ENCODE measurements around the gene CCR3.

CCR3 gene

DNA sequence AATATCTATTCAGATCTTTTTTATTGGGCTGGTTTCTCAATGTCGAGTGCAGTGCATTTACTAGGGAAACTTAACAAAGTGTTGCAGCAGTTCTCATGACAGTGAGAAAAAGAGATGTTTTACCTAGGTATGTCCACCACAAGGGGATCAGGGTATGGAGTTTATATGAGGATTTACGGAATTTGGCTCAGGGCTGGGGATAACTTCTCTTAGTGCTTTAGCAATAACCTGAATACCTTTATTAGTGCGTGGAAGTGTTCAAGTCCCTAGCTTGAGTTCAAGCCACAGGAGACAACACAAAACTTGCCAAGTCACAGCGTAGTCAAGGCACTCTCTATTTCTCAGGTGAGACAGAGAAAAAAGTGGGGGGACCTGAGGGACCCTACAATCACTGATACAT, 3.9 kb upstream of the CCR3 start:
- H3K27ac ChIP-seq (ENCODE audit: low read depth, low read length) = no peak overlapping the region
- H3K9me3 ChIP-seq (ENCODE audit: control insufficient read depth in 1 of 2, low read length in 2 of 2) = no peaks in the 10 kb centered on the region
- H3K36me3 ChIP-seq (ENCODE audit: control insufficient read depth in 1 of 2, insufficient read depth in 2 of 2, low read length in 2 of 2) = no peaks in the 10 kb centered on the region
- H3K4me3 ChIP-seq (ENCODE audit: low read depth in 1 of 2, low read length in 2 of 2) = no peak overlapping the region
- no peak overlapping the region for H3K9ac ChIP-seq (ENCODE audit: low read depth in 1 of 2, low read length in 2 of 2)
- no peaks in the 10 kb centered on the region for H3K27me3 ChIP-seq (ENCODE audit: control insufficient read depth in 1 of 2, insufficient read depth in 2 of 2, low read length in 2 of 2)
- H3K4me1 ChIP-seq (ENCODE audit: control insufficient read depth in 1 of 2, insufficient read depth in 2 of 2, low read length in 2 of 2) = peaks cover 0 to 4% of the 10 kb centered on the region in 2 donors

GRCh38 chr3:46239301-46239938, 2.8 kb upstream of the CCR3 start:
- Histone ChIP-seq H3K36me3 (ENCODE audit: control insufficient read depth in 1 of 2, insufficient read depth in 2 of 2, low read length in 2 of 2) (no peaks in the 10 kb centered on the region), H3K4me3 (ENCODE audit: low read depth in 1 of 2, low read length in 2 of 2) (no peak overlapping the region), H3K9ac (ENCODE audit: low read depth in 1 of 2, low read length in 2 of 2) (no peak overlapping the region), H3K9me3 (ENCODE audit: control insufficient read depth in 1 of 2, low read length in 2 of 2) (no peaks in the 10 kb centered on the region), H3K4me1 (ENCODE audit: control insufficient read depth in 1 of 2, insufficient read depth in 2 of 2, low read length in 2 of 2) (peaks cover 0 to 4% of the 10 kb centered on the region in 2 donors), H3K27ac (ENCODE audit: low read depth, low read length) (no peak overlapping the region), H3K27me3 (ENCODE audit: control insufficient read depth in 1 of 2, insufficient read depth in 2 of 2, low read length in 2 of 2) (no peaks in the 10 kb centered on the region)

DNA sequence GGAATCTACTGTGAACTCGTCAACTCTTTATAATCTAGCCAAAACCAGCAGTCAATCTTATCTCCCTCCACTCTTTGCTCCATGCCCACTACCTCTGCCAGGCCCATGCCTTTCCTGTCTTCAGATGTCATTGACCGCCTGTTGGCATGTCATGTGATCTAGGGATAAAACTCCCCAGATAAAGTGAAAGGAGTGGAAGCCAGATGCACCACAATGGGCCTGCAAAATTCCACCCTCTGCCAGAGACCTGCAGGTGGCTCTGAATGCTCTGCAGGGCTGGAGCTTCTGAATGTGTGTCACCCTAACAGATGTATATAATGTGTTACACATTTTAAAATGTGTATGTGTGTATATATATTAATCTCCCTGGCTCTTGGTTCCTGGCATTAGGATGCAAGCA, 2.3 kb upstream of the CCR3 start:
- Histone ChIP-seq H3K27me3 (ENCODE audit: control insufficient read depth in 1 of 2, insufficient read depth in 2 of 2, low read length in 2 of 2) (no peaks in the 10 kb centered on the region), H3K4me3 (ENCODE audit: low read depth in 1 of 2, low read length in 2 of 2) (no peak overlapping the region), H3K9ac (ENCODE audit: low read depth in 1 of 2, low read length in 2 of 2) (no peak overlapping the region), H3K9me3 (ENCODE audit: control insufficient read depth in 1 of 2, low read length in 2 of 2) (no peaks in the 10 kb centered on the region), H3K27ac (ENCODE audit: low read depth, low read length) (no peak overlapping the region), H3K36me3 (ENCODE audit: control insufficient read depth in 1 of 2, insufficient read depth in 2 of 2, low read length in 2 of 2) (no peaks in the 10 kb centered on the region), H3K4me1 (ENCODE audit: control insufficient read depth in 1 of 2, insufficient read depth in 2 of 2, low read length in 2 of 2) (peaks cover 0 to 4% of the 10 kb centered on the region in 2 donors)

GRCh38 chr3:46243560-46243959, 1.3 kb downstream of the CCR3 start:
- H3K4me3 ChIP-seq (ENCODE audit: low read depth in 1 of 2, low read length in 2 of 2) = no peak overlapping the region
- peaks cover 0 to 4% of the 10 kb centered on the region in 2 donors for H3K4me1 ChIP-seq (ENCODE audit: control insufficient read depth in 1 of 2, insufficient read depth in 2 of 2, low read length in 2 of 2)
- H3K9me3 ChIP-seq (ENCODE audit: control insufficient read depth in 1 of 2, low read length in 2 of 2) = no peaks in the 10 kb centered on the region
- no peak overlapping the region for H3K27ac ChIP-seq (ENCODE audit: low read depth, low read length)
- no peak overlapping the region for H3K9ac ChIP-seq (ENCODE audit: low read depth in 1 of 2, low read length in 2 of 2)
- H3K27me3 ChIP-seq (ENCODE audit: control insufficient read depth in 1 of 2, insufficient read depth in 2 of 2, low read length in 2 of 2) = no peaks in the 10 kb centered on the region
- no peaks in the 10 kb centered on the region for H3K36me3 ChIP-seq (ENCODE audit: control insufficient read depth in 1 of 2, insufficient read depth in 2 of 2, low read length in 2 of 2)

DNA sequence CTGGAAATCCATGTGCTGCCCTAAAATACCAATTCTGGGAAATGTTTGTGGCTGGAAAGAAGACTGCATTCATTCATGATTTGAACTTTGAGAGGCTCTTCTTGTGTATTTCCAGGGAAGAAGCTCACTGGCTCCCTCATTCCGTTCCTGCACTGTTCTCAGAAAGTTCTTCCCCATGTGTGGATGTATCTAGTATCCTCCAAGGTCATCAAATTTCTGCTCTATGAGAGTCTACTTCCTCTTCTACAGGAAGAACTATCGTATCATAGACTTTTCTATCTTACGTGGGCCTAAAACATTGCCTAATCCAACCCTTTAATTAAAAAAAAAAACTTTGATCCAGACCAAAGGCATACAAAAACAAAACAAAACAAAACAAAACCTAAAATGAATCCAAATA, 2.9 kb downstream of the CCR3 start:
- H3K9me3 ChIP-seq (ENCODE audit: control insufficient read depth in 1 of 2, low read length in 2 of 2) = no peaks in the 10 kb centered on the region
- no peak overlapping the region for H3K9ac ChIP-seq (ENCODE audit: low read depth in 1 of 2, low read length in 2 of 2)
- no peaks in the 10 kb centered on the region for H3K27me3 ChIP-seq (ENCODE audit: control insufficient read depth in 1 of 2, insufficient read depth in 2 of 2, low read length in 2 of 2)
- H3K27ac ChIP-seq (ENCODE audit: low read depth, low read length) = no peak overlapping the region
- H3K36me3 ChIP-seq (ENCODE audit: control insufficient read depth in 1 of 2, insufficient read depth in 2 of 2, low read length in 2 of 2) = no peaks in the 10 kb centered on the region
- no peaks in the 10 kb centered on the region for H3K4me1 ChIP-seq (ENCODE audit: control insufficient read depth in 1 of 2, insufficient read depth in 2 of 2, low read length in 2 of 2)
- H3K4me3 ChIP-seq (ENCODE audit: low read depth in 1 of 2, low read length in 2 of 2) = no peak overlapping the region

DNA sequence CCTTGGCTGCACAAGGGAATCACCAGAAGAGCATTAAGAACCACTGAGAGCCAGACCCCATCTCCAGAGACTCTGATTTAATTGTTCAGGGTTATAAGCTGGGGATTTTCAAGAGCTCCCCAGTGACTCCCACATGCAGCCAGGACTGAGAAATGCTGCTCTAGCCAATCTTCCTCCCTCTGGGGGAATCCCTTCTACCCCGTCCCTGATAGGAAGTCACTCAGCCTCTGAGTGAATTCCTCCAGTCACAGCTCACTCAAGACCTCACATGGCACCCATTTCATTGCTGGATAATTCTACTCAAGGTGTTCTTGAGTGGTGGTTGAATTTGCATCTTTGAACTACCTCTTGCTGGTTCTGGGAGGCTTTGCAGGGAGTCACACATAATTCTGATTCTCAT, 10.7 kb downstream of the CCR3 start:
- Histone ChIP-seq H3K27ac (ENCODE audit: low read depth, low read length) (no peak overlapping the region), H3K9me3 (ENCODE audit: control insufficient read depth in 1 of 2, low read length in 2 of 2) (no peaks in the 10 kb centered on the region), H3K27me3 (ENCODE audit: control insufficient read depth in 1 of 2, insufficient read depth in 2 of 2, low read length in 2 of 2) (no peaks in the 10 kb centered on the region), H3K36me3 (ENCODE audit: control insufficient read depth in 1 of 2, insufficient read depth in 2 of 2, low read length in 2 of 2) (no peaks in the 10 kb centered on the region), H3K4me1 (ENCODE audit: control insufficient read depth in 1 of 2, insufficient read depth in 2 of 2, low read length in 2 of 2) (no peaks in the 10 kb centered on the region), H3K4me3 (ENCODE audit: low read depth in 1 of 2, low read length in 2 of 2) (no peak overlapping the region), H3K9ac (ENCODE audit: low read depth in 1 of 2, low read length in 2 of 2) (no peak overlapping the region)

GRCh38 chr3:46258525-46258924, 16.3 kb downstream of the CCR3 start:
- H3K27me3 ChIP-seq (ENCODE audit: control insufficient read depth in 1 of 2, insufficient read depth in 2 of 2, low read length in 2 of 2) = no peaks in the 10 kb centered on the region
- no peak overlapping the region for H3K9ac ChIP-seq (ENCODE audit: low read depth in 1 of 2, low read length in 2 of 2)
- no peak overlapping the region for H3K27ac ChIP-seq (ENCODE audit: low read depth, low read length)

DNA sequence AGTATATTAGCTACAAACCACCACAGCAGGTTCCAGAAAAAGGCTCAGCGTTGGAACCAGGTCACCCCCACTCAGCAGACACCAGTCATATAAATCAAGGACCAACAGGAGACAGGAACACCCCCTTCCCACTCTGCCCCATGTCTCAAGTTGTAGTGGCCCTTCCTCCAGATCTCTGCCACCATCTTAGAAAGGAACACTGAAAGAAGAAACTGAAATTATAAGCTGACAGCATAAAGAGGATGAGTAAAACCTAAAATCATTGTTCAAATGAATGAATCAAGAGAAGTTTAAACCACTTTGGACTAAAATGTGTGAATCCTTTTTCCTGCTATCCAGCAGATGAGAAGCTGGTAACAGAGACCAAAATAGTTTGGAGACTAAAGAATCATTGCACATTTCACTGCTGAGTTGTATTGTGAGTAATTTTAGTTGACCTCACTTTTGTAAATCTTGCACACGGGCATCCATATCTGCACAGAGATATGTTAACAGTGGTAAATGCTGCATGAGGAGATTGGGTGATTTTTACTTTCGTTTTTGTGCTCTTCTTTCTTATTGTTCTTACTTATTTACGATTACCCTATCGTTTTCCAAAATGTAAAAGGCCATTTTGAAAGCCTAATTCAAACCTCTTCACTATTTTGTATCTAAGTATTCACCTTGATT, 19.8 kb downstream of the CCR3 start:
- Histone ChIP-seq H3K4me1 (ENCODE audit: control insufficient read depth in 1 of 2, insufficient read depth in 2 of 2, low read length in 2 of 2) (no peaks in the 10 kb centered on the region), H3K27me3 (ENCODE audit: control insufficient read depth in 1 of 2, insufficient read depth in 2 of 2, low read length in 2 of 2) (no peaks in the 10 kb centered on the region), H3K9ac (ENCODE audit: low read depth in 1 of 2, low read length in 2 of 2) (no peak overlapping the region), H3K4me3 (ENCODE audit: low read depth in 1 of 2, low read length in 2 of 2) (no peak overlapping the region), H3K27ac (ENCODE audit: low read depth, low read length) (no peak overlapping the region), H3K9me3 (ENCODE audit: control insufficient read depth in 1 of 2, low read length in 2 of 2) (no peaks in the 10 kb centered on the region), H3K36me3 (ENCODE audit: control insufficient read depth in 1 of 2, insufficient read depth in 2 of 2, low read length in 2 of 2) (no peaks in the 10 kb centered on the region)

More at GRCh38 chr3:46258525-46258924, 16.3 kb downstream of the CCR3 start:
- Histone ChIP-seq H3K36me3 (ENCODE audit: control insufficient read depth in 1 of 2, insufficient read depth in 2 of 2, low read length in 2 of 2) (no peaks in the 10 kb centered on the region), H3K9me3 (ENCODE audit: control insufficient read depth in 1 of 2, low read length in 2 of 2) (no peaks in the 10 kb centered on the region), H3K4me3 (ENCODE audit: low read depth in 1 of 2, low read length in 2 of 2) (no peak overlapping the region), H3K4me1 (ENCODE audit: control insufficient read depth in 1 of 2, insufficient read depth in 2 of 2, low read length in 2 of 2) (no peaks in the 10 kb centered on the region)

DNA sequence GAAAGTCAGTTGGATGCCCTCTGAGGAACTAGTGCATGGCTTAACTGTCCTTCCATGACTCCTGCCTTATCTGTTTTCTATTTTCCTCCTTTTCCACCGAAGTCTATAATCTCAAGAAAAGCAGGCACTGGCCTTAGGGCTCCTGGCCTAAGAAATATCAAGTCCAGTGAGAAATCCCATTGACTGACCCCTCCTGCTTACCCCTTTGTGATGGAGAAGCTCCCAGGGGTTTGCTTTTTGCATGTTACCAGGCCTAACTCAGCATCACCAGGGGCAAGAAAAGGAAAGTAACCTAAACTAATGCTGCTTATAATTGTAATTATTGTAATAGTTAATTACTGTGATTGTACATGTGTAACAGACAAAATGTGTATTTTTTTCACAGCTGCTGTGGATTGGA, 21.7 kb downstream of the CCR3 start:
- Histone ChIP-seq H3K9me3 (ENCODE audit: control insufficient read depth in 1 of 2, low read length in 2 of 2) (no peaks in the 10 kb centered on the region), H3K4me3 (ENCODE audit: low read depth in 1 of 2, low read length in 2 of 2) (no peak overlapping the region), H3K27ac (ENCODE audit: low read depth, low read length) (no peak overlapping the region), H3K36me3 (ENCODE audit: control insufficient read depth in 1 of 2, insufficient read depth in 2 of 2, low read length in 2 of 2) (no peaks in the 10 kb centered on the region), H3K27me3 (ENCODE audit: control insufficient read depth in 1 of 2, insufficient read depth in 2 of 2, low read length in 2 of 2) (no peaks in the 10 kb centered on the region), H3K9ac (ENCODE audit: low read depth in 1 of 2, low read length in 2 of 2) (no peak overlapping the region), H3K4me1 (ENCODE audit: control insufficient read depth in 1 of 2, insufficient read depth in 2 of 2, low read length in 2 of 2) (no peaks in the 10 kb centered on the region)

GRCh38 chr3:46266598-46266997, 24.3 kb downstream of the CCR3 start:
- H3K27me3 ChIP-seq (ENCODE audit: control insufficient read depth in 1 of 2, insufficient read depth in 2 of 2, low read length in 2 of 2) = no peaks in the 10 kb centered on the region
- no peaks in the 10 kb centered on the region for H3K36me3 ChIP-seq (ENCODE audit: control insufficient read depth in 1 of 2, insufficient read depth in 2 of 2, low read length in 2 of 2)
- H3K27ac ChIP-seq (ENCODE audit: low read depth, low read length) = no peak overlapping the region

More at GRCh38 chr3:46266598-46266997, 24.3 kb downstream of the CCR3 start:
- Histone ChIP-seq H3K9ac (ENCODE audit: low read depth in 1 of 2, low read length in 2 of 2) (no peak overlapping the region), H3K9me3 (ENCODE audit: control insufficient read depth in 1 of 2, low read length in 2 of 2) (no peaks in the 10 kb centered on the region), H3K4me3 (ENCODE audit: low read depth in 1 of 2, low read length in 2 of 2) (no peak overlapping the region), H3K4me1 (ENCODE audit: control insufficient read depth in 1 of 2, insufficient read depth in 2 of 2, low read length in 2 of 2) (no peaks in the 10 kb centered on the region)
